ENCODE results near the gene ZNF346.

Gene ZNF346

DNA sequence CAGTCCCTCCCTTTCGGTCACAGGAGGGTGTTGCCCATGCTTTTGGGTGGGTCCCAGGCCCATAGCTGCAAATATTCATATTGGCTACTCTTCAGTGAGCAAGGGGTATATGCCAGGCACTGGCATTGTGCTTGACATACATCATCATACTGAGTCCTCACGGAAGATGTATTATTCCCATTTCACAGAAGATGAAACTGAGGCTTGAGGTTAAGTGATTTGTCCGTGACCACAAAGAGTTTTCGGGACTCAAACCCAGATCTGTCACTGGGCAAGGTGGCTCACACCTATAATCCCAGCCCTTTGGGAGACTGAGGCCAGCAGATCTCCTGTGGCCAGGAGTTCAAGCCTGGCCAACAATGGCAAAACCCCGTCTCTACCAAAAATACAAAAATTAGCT lies 57.8 kb downstream of the ZNF346 start:
- H3K27ac ChIP-seq (ENCODE audit: insufficient read depth, low read length, poor library complexity, severe bottlenecking) = no peak overlapping the region
- no peaks in the 10 kb centered on the region for H3K27me3 ChIP-seq (replicated peaks; ENCODE audit: control insufficient read depth, insufficient read depth, low read length, poor library complexity, severe bottlenecking)
- no peaks in the 10 kb centered on the region for H3K9me3 ChIP-seq (ENCODE audit: control insufficient read depth, low read length)
- H3K4me3 ChIP-seq (ENCODE audit: insufficient read depth, low read depth, low read length, poor library complexity, severe bottlenecking) = no peak overlapping the region
- DNase-seq = no peak
- no peaks in the 10 kb centered on the region for H3K36me3 ChIP-seq (ENCODE audit: control insufficient read depth, insufficient read depth, low read length)
- H3K4me1 ChIP-seq (ENCODE audit: control insufficient read depth, insufficient read depth, low read length, poor library complexity, severe bottlenecking) = no peaks in the 10 kb centered on the region

DNA sequence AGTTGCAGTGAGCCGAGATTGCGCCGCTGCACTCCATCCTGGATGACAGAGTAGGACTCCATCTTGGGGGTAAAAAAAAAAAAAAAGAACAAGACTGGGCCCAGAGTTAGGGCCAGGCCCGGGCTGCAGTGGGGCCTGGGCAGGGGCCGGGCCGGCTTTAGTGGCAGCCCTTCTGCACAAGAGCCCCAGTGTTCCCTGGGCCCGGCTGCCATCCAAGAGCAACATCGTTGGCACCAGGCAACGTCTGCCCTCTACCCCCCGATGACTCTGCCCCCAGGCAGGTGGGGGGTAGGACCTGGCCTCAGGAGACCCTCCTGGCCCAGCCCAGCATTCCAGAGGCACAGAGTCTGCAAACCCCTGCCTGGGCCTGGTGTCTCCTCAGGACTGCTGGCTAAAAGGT lies 59.4 kb downstream of the ZNF346 start:
- no peaks in the 10 kb centered on the region for H3K36me3 ChIP-seq (ENCODE audit: control insufficient read depth, insufficient read depth, low read length)
- H3K4me3 ChIP-seq (ENCODE audit: insufficient read depth, low read depth, low read length, poor library complexity, severe bottlenecking) = no peak overlapping the region
- no peak for DNase-seq
- no peaks in the 10 kb centered on the region for H3K27me3 ChIP-seq (replicated peaks; ENCODE audit: control insufficient read depth, insufficient read depth, low read length, poor library complexity, severe bottlenecking)
- peaks cover 1% of the 10 kb centered on the region for H3K4me1 ChIP-seq (ENCODE audit: control insufficient read depth, insufficient read depth, low read length, poor library complexity, severe bottlenecking)
- H3K27ac ChIP-seq (ENCODE audit: insufficient read depth, low read length, poor library complexity, severe bottlenecking) = no peak overlapping the region
- H3K9me3 ChIP-seq (ENCODE audit: control insufficient read depth, low read length) = no peaks in the 10 kb centered on the region

DNA sequence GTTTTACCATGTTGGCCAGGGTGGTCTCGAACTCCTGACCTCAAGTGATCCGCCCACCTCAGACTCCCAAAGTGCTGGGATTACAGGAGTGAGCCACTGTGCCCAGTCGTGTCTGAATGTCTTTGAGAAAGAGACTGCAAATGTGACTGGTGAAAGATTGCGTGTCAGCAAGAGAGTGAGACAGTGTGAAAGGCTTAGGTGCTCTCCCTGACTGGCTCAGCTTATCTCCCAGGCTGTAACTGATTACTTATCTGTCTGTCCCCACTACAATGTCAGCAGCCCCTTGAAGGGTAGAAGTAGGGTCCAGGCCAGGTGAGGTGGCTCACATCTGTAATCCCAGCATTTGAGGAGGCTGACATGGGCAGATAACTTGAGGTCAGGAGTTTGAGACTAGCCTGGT lies 60.9 kb downstream of the ZNF346 start:
- H3K36me3 ChIP-seq (ENCODE audit: control insufficient read depth, insufficient read depth, low read length) = no peaks in the 10 kb centered on the region
- no peak for DNase-seq
- no peak overlapping the region for H3K27ac ChIP-seq (ENCODE audit: insufficient read depth, low read length, poor library complexity, severe bottlenecking)
- no peaks in the 10 kb centered on the region for H3K9me3 ChIP-seq (ENCODE audit: control insufficient read depth, low read length)
- H3K4me1 ChIP-seq (ENCODE audit: control insufficient read depth, insufficient read depth, low read length, poor library complexity, severe bottlenecking) = peaks cover 10% of the 10 kb centered on the region
- H3K4me3 ChIP-seq (ENCODE audit: insufficient read depth, low read depth, low read length, poor library complexity, severe bottlenecking) = no peak overlapping the region
- no peaks in the 10 kb centered on the region for H3K27me3 ChIP-seq (replicated peaks; ENCODE audit: control insufficient read depth, insufficient read depth, low read length, poor library complexity, severe bottlenecking)

DNA sequence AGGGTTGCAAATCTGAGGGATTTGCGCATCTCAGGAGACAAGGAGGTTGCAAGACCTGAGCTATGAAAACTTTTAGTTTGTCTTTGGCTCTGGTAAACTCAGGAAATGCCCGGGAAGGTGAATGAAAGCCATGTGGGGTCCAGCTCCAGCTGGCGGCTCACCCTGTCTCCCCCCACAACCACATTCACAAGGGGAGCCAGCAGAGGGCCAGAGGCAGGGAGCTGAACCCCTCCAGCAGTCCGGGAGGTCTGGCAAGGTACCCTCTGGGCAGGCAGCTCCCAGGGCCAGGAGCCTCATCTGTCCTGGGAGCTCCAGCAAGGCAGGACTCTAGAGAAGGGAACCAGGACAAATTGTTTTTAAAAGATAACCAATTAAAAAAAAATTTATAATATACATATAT lies 61.7 kb downstream of the ZNF346 start:
- H3K36me3 ChIP-seq (ENCODE audit: control insufficient read depth, insufficient read depth, low read length) = no peaks in the 10 kb centered on the region
- no peaks in the 10 kb centered on the region for H3K9me3 ChIP-seq (ENCODE audit: control insufficient read depth, low read length)
- no peak for DNase-seq
- H3K4me1 ChIP-seq (ENCODE audit: control insufficient read depth, insufficient read depth, low read length, poor library complexity, severe bottlenecking) = peaks cover 10% of the 10 kb centered on the region
- H3K27ac ChIP-seq (ENCODE audit: insufficient read depth, low read length, poor library complexity, severe bottlenecking) = no peak overlapping the region
- H3K27me3 ChIP-seq (replicated peaks; ENCODE audit: control insufficient read depth, insufficient read depth, low read length, poor library complexity, severe bottlenecking) = no peaks in the 10 kb centered on the region
- H3K4me3 ChIP-seq (ENCODE audit: insufficient read depth, low read depth, low read length, poor library complexity, severe bottlenecking) = no peak overlapping the region

DNA sequence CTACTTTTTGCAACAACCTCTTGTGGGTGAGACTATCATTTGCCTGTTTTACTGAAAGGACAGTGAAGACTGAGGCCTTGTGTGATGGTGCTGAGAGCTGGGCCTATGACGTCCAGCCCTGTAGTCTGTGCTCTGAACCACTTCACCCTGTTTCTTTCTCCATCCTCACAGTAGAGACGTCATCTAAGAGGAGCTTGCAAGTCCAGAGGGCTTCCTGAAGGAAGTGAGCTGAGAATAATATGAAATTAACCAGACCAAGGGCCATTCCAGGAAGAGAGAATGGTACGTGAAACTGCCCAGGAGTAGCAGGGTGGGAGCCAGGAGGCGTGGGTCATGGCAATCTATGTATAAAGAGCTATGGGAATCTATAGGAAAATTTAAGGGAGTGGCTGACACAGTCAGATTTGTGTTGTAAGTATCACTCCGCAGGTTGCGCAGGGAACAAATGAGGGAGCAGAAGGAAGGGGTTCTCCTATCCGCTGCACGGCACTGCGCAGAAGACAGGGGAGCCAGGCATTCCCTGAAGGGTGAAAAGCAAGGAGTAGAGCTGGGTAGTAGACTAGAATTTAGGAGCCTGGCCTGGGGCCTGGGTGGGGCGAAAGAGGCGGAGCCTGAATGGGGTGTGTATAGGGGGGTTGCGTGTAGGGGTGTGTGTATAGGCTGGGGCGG lies 63.6 kb downstream of the ZNF346 start:
- no peaks in the 10 kb centered on the region for H3K36me3 ChIP-seq (ENCODE audit: control insufficient read depth, insufficient read depth, low read length)
- DNase-seq = no peak
- no peak overlapping the region for H3K4me3 ChIP-seq (ENCODE audit: insufficient read depth, low read depth, low read length, poor library complexity, severe bottlenecking)
- no peak overlapping the region for H3K27ac ChIP-seq (ENCODE audit: insufficient read depth, low read length, poor library complexity, severe bottlenecking)
- peaks cover 10% of the 10 kb centered on the region for H3K4me1 ChIP-seq (ENCODE audit: control insufficient read depth, insufficient read depth, low read length, poor library complexity, severe bottlenecking)
- no peaks in the 10 kb centered on the region for H3K27me3 ChIP-seq (replicated peaks; ENCODE audit: control insufficient read depth, insufficient read depth, low read length, poor library complexity, severe bottlenecking)
- no peaks in the 10 kb centered on the region for H3K9me3 ChIP-seq (ENCODE audit: control insufficient read depth, low read length)

DNA sequence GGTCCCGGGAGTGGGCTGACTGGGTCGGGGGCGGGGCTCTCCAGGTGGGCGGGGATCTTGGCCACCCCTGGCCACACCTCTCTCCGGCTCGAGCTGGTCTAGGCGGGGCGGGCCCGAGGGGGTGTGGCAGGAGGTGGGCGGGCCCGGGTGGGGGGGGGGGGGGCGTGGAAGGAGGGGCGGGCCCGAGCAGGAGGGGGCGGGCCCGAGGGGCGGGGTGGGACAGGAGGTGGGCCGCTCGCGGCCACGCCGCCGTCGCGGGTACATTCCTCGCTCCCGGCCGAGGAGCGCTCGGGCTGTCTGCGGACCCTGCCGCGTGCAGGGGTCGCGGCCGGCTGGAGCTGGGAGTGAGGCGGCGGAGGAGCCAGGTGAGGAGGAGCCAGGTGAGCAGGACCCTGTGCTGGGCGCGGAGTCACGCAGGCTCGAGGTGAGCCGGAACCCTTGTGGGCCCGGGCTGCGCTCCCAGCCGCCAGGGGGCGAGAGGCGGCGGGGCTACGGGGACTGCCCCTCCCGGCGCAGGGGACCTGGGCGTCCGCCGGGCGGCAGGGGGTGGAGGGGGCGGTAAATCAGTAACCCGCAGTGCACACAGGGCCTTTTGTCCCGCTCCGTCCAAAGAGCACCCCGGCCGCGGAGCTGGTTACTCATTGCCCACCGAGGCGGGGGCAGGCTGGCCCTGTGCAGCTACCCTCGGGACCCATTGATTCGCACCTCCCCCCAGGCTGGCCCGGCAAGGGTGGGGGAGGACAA lies 64.3 kb downstream of the ZNF346 start, which contains the start of gene FGFR4:
Gene FGFR4 (plus strand): TSS at position 262 of the 744 bp plus-strand sequence. CDS start 2,688 bp downstream, outside the sequence.
- Histone ChIP-seq H3K27ac (ENCODE audit: insufficient read depth, low read length, poor library complexity, severe bottlenecking) (no peak within 1 kb of the TSS), H3K9me3 (ENCODE audit: control insufficient read depth, low read length) (no peaks in the 10 kb centered on the region), H3K4me1 (ENCODE audit: control insufficient read depth, insufficient read depth, low read length, poor library complexity, severe bottlenecking) (peaks cover 10% of the 10 kb centered on the region), H3K4me3 (ENCODE audit: insufficient read depth, low read depth, low read length, poor library complexity, severe bottlenecking) (peak within 1 kb of the TSS; percentile 62), H3K27me3 (replicated peaks; ENCODE audit: control insufficient read depth, insufficient read depth, low read length, poor library complexity, severe bottlenecking) (no peaks in the 10 kb centered on the region), H3K36me3 (ENCODE audit: control insufficient read depth, insufficient read depth, low read length) (no peaks in the 10 kb centered on the region)
- peak; percentile 58 to 61 (median 60) for DNase-seq

DNA sequence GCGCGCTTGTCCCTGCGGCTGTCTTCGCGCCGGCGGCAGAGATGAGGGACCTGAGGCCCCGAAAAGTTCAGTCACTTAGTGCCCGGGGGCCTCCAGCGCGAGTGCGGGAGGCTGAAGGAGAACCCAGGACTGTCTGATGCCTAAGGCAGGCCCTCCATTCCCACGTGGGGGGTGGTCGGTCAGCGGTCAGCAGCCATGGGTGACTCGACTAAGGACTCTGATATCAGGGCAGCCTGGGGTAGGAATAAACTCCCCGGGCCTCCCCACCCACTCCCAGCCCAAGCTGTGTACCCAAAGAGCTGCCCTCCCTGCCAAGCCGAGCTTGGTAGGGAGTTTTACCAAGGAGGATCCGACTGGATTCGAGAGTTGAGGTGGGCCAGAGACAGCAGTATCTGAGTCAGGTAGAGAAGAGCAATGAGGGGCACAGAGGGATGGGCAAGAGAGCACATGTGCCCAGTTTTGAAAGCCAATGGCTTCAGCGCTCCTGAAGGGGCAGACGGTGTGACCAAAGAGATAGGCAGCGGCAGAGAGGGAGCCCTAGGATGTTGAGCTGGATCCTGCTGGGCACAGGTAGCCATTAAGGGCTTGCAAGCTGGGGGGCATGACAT lies 65.0 kb downstream of the ZNF346 start:
- no peak for DNase-seq
- Histone ChIP-seq H3K36me3 (ENCODE audit: control insufficient read depth, insufficient read depth, low read length) (no peaks in the 10 kb centered on the region), H3K27me3 (replicated peaks; ENCODE audit: control insufficient read depth, insufficient read depth, low read length, poor library complexity, severe bottlenecking) (no peaks in the 10 kb centered on the region), H3K4me3 (ENCODE audit: insufficient read depth, low read depth, low read length, poor library complexity, severe bottlenecking) (peak overlapping the region; percentile 62), H3K27ac (ENCODE audit: insufficient read depth, low read length, poor library complexity, severe bottlenecking) (no peak overlapping the region), H3K4me1 (ENCODE audit: control insufficient read depth, insufficient read depth, low read length, poor library complexity, severe bottlenecking) (peaks cover 10% of the 10 kb centered on the region), H3K9me3 (ENCODE audit: control insufficient read depth, low read length) (no peaks in the 10 kb centered on the region)

DNA sequence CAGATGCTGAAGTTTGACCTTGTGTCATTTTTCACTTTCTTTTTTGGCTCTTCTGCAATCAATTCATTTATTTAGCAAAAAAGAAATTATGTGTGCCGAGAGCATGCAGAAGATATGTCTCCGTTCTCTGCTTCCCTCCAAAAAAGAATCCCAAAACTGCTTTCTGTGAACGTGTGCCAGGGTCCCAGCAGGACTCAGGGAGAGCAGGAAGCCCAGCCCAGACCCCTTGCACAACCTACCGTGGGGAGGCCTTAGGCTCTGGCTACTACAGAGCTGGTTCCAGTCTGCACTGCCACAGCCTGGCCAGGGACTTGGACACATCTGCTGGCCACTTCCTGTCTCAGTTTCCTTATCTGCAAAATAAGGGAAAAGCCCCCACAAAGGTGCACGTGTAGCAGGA lies 66.6 kb downstream of the ZNF346 start:
- no peak for DNase-seq
- H3K9me3 ChIP-seq (ENCODE audit: control insufficient read depth, low read length) = no peaks in the 10 kb centered on the region
- peaks cover 10% of the 10 kb centered on the region for H3K4me1 ChIP-seq (ENCODE audit: control insufficient read depth, insufficient read depth, low read length, poor library complexity, severe bottlenecking)
- no peak overlapping the region for H3K27ac ChIP-seq (ENCODE audit: insufficient read depth, low read length, poor library complexity, severe bottlenecking)
- no peaks in the 10 kb centered on the region for H3K36me3 ChIP-seq (ENCODE audit: control insufficient read depth, insufficient read depth, low read length)
- no peak overlapping the region for H3K4me3 ChIP-seq (ENCODE audit: insufficient read depth, low read depth, low read length, poor library complexity, severe bottlenecking)
- no peaks in the 10 kb centered on the region for H3K27me3 ChIP-seq (replicated peaks; ENCODE audit: control insufficient read depth, insufficient read depth, low read length, poor library complexity, severe bottlenecking)

DNA sequence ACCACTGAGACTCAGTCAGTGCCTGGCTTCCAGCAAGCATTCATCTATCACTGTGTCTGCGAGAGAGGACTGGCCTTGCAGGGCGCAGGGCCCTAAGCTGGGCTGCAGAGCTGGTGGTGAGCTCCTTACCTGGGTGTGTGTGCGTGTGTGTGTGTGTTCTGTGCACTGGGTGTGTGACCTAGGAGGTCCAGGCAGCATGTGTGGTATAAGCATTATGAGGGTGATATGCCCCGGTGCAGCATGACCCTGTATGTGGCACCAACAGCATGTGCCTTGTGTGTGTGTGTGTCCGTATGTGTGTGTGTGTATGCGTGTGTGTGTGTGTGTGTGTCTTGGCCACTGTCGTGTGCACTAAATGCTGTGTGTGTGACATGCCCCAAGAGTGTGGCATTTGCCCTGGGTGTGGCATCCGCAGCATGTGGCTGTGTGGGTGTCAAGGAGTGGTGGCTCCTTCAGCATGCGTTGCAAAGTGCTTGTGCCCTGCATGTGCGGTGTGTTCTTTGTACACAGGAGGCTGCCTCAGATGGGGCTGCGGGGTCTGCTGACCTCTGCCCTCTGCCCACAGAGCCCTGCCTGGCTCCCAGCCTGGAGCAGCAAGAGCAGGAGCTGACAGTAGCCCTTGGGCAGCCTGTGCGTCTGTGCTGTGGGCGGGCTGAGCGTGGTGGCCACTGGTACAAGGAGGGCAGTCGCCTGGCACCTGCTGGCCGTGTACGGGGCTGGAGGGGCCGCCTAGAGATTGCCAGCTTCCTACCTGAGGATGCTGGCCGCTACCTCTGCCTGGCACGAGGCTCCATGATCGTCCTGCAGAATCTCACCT lies 67.5 kb downstream of the ZNF346 start:
- DNase-seq = no peak

More for the DNA sequence above, 67.5 kb downstream of the ZNF346 start:
- Histone ChIP-seq H3K4me1 (ENCODE audit: control insufficient read depth, insufficient read depth, low read length, poor library complexity, severe bottlenecking) (peaks cover 10% of the 10 kb centered on the region), H3K9me3 (ENCODE audit: control insufficient read depth, low read length) (no peaks in the 10 kb centered on the region), H3K27me3 (replicated peaks; ENCODE audit: control insufficient read depth, insufficient read depth, low read length, poor library complexity, severe bottlenecking) (no peaks in the 10 kb centered on the region), H3K27ac (ENCODE audit: insufficient read depth, low read length, poor library complexity, severe bottlenecking) (no peak overlapping the region), H3K36me3 (ENCODE audit: control insufficient read depth, insufficient read depth, low read length) (no peaks in the 10 kb centered on the region), H3K4me3 (ENCODE audit: insufficient read depth, low read depth, low read length, poor library complexity, severe bottlenecking) (no peak overlapping the region)

All from effector memory CD4-positive, alpha-beta T cell (primary cell).